Heart right ventricle (tissue), 16 donors: Measurements from ENCODE around the gene ARSJ. TPM values are rescaled to one million over a fixed set of nuclear protein-coding genes. Genes with fewer than 3 reads are reported as not detected.
A peak's percentile ranks its signal among the peaks of the same experiment; 100 is the strongest.

Source experiments
- ATAC-seq, 8 donors: fragments of 200-7000 bp; cut with Tn5 transposase; one replicate each; pipeline ENCODE4 v1.9.1; 2020; ENCODE audit warnings: mild to moderate bottlenecking in 8 of 8, moderate library complexity in 8 of 8, moderate number of reproducible peaks in 1 of 8
- DNase-seq, 2 donors: peaks; one replicate each; pipeline ENCODE4 v3.0.0-alpha.2; 2020
- H3K27ac ChIP-seq, 10 donors: fragments of 200-600 bp; sonication (generic) in 2 of 10; one replicate each; pipeline versions ENCODE4 v1.5.0 to v1.8.0; 2020 to 2022; ENCODE audit warnings: mild to moderate bottlenecking in 3 of 10
- H3K27me3 ChIP-seq, 7 donors: fragments of 200-600 bp; one replicate each; pipeline ENCODE4 v1.8.0; 2021 to 2022; ENCODE audit warnings: mild to moderate bottlenecking in 2 of 7
- H3K36me3 ChIP-seq, 9 donors: fragments of 200-600 bp; sonication (generic) in 1 of 9; one replicate each; pipeline versions ENCODE4 v1.5.0 to v1.8.0; 2020 to 2022; ENCODE audit warnings: mild to moderate bottlenecking in 2 of 9
- H3K4me1 ChIP-seq, 9 donors: fragments of 200-600 bp; sonication (generic) in 1 of 9; one replicate each; pipeline versions ENCODE4 v1.5.0 to v1.8.0; 2020 to 2022; ENCODE audit warnings: mild to moderate bottlenecking in 4 of 9
- H3K4me3 ChIP-seq, 10 donors: fragments of 200-600 bp; sonication (generic) in 2 of 10; one replicate each; pipeline versions ENCODE4 v1.5.0 to v1.8.0; 2020 to 2022; ENCODE audit warnings: mild to moderate bottlenecking in 7 of 10, moderate library complexity in 2 of 10
- H3K9me3 ChIP-seq, 11 donors: fragments of 200-600 bp in 10 of 11; sonication (generic) in 2 of 11; one replicate each; pipeline versions ENCODE4 v1.5.0 to v1.8.0; 2013 to 2022; ENCODE audit warnings: mild to moderate bottlenecking in 2 of 11, control low read depth in 1 of 11, moderate library complexity in 1 of 11
- WGBS, 2 donors: extraction: QIAGEN DNeasy Blood & Tissue Kit; methylation state at CpG; one replicate each; pipeline ENCODE4 v1.1.7; 2013; ENCODE audit warnings: inconsistent platforms in 1 of 2; 5-methylcytosine and 5-hydroxymethylcytosine counted together
- intact Hi-C, 10 donors: fragments of 100-400 bp; cut with DNase I; formaldehyde crosslinking; loops; one replicate each; pipeline versions ENCODE4 v1.11.1 to v1.14.2; 2022
- polyA plus RNA-seq, 2 donors: library from polyadenylated mRNA; stranded (reverse); fragments of 200-250 nt; gene quantifications; one replicate each; pipeline ENCODE4 v1.2.3, GENCODE V29; 2013
- total RNA-seq, 10 donors: library from RNA; stranded (reverse); fragmentation: NEBNext Ultra II Directional in 3 of 10; extraction: Animal tissue kit (Norgen Biotek cat#: 25700) in 3 of 10; gene quantifications; one replicate each; pipeline versions ENCODE4 v1.2.1 to v1.2.4, GENCODE V29; 2021 to 2023
- TF ChIP-seq, protein P1 (sequence below), 9 donors: fragments of 200-600 bp; sonication (generic) in 2 of 9; IDR thresholded peaks; one replicate each; pipeline versions ENCODE4 v1.5.0 to v1.8.0; 2021 to 2022; ENCODE audit warnings: antibody characterized with exemption in 9 of 9, mild to moderate bottlenecking in 5 of 9, moderate library complexity in 1 of 9
- donor health status: Arrhythmogenic right ventricular cardiomyopathy.
- donor health status: ischemic (EF 13 %, LVEDD 7.1; RV severe dilation, severe dysfunction).
- donor health status: healthy with polysubstance abuse.
- donor health status: DM: no; HTN: yes; CAD: no.
- donor health status: DM: no; HTN: no; CAD: no.
- donor health status: ischemic (EF 25% LVEDD 6.9; RV normal size, moderate dysfunction).
- donor health status: ischemic (EF 25% LVEDD 5.7; RV mildly dilated, moderate dysfunction).
- donor health status: healthy.
- donor health status: DM: yes; HTN: yes; CAD: no.
- donor health status: Ischemic cardiomyopathy.
- donor health status: ischemic (EF 35%, LVEDD 5.7; RV mildly dilated, moderate dysfunction).
- donor health status: nonischemic (EF 11% LVEDD 7.7; RV severe dilation, severe dysfunction).
- donor health status: DM: yes; HTN: yes; CAD: no.
- donor health status: PGD.
- donor health status: ischemic (EF 29% LVEDD 5.4; RV normal size, mild dysfunction).
- donor health status: nonischemic (EF 23%, LVEDD 6.1; RV moderate dilation, normal function).

Gene ARSJ
- total and polyA plus RNA-seq, 12 donors, result 0.44 to 6.6 (median 1.2) TPM

- Histone ChIP-seq H3K4me3 (no peak overlapping the region), H3K27me3 (no peaks in the 10 kb centered on the region), H3K4me1 (peaks cover 0 to 12% (median 0%) of the 10 kb centered on the region in 9 donors), H3K9me3 (peaks cover 0 to 6% (median 0%) of the 10 kb centered on the region in 11 donors), H3K27ac (no peak overlapping the region), H3K36me3 (no peaks in the 10 kb centered on the region)
- TF ChIP-seq, protein P1, sequence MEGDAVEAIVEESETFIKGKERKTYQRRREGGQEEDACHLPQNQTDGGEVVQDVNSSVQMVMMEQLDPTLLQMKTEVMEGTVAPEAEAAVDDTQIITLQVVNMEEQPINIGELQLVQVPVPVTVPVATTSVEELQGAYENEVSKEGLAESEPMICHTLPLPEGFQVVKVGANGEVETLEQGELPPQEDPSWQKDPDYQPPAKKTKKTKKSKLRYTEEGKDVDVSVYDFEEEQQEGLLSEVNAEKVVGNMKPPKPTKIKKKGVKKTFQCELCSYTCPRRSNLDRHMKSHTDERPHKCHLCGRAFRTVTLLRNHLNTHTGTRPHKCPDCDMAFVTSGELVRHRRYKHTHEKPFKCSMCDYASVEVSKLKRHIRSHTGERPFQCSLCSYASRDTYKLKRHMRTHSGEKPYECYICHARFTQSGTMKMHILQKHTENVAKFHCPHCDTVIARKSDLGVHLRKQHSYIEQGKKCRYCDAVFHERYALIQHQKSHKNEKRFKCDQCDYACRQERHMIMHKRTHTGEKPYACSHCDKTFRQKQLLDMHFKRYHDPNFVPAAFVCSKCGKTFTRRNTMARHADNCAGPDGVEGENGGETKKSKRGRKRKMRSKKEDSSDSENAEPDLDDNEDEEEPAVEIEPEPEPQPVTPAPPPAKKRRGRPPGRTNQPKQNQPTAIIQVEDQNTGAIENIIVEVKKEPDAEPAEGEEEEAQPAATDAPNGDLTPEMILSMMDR (IDR thresholded peaks at IDR 0.05), result no peak
- intact Hi-C loops, result no loop called here
- ATAC-seq (no peak), DNase-seq (no peak)
- WGBS, 2 donors, result 77 to 78% methylated on average over 3 of the region's 3 CpGs
These were observed 16.7 kb downstream of the ARSJ start for GRCh38 chr4:113962719-113963265.

DNA sequence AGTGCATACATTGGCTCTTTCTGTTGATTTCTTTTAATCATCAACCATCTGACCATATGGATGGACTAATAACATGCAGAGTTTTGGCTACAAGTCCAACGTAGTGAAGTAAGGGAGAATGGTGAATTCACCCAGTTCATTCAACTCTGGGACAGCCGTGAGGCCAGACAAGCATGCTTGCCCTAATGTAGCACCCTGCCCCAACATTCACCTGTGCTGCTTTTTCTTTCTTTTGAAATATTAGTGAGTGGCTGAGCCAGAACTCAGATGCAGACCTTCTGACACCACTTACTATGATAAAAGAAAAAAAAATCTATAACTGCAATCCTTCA lies 17.5 kb downstream of the ARSJ start:
- ATAC-seq (no peak), DNase-seq (no peak)
- 67 to 80% methylated on average over 2 of the region's 2 CpGs for WGBS, 2 donors
- Histone ChIP-seq H3K27me3 (no peaks in the 10 kb centered on the region), H3K9me3 (peaks cover 0 to 6% (median 0%) of the 10 kb centered on the region in 11 donors), H3K4me1 (peaks cover 0 to 12% (median 0%) of the 10 kb centered on the region in 9 donors), H3K36me3 (no peaks in the 10 kb centered on the region), H3K27ac (no peak overlapping the region), H3K4me3 (no peak overlapping the region)
- intact Hi-C loops, result no loop called here
- TF ChIP-seq, protein P1 (IDR thresholded peaks at IDR 0.05), result no peak

- no peaks in the 10 kb centered on the region for H3K36me3 ChIP-seq
- DNase-seq (no peak), ATAC-seq (no peak)
- peaks cover 0 to 12% (median 0%) of the 10 kb centered on the region in 9 donors for H3K4me1 ChIP-seq
- no peaks in the 10 kb centered on the region for H3K27me3 ChIP-seq
- no peak overlapping the region for H3K27ac ChIP-seq
- WGBS, 2 donors, result 74 to 84% methylated on average over 3 of the region's 3 CpGs
- TF ChIP-seq, protein P1 (IDR thresholded peaks at IDR 0.05), result no peak
- no peak overlapping the region for H3K4me3 ChIP-seq
- H3K9me3 ChIP-seq, result peaks cover 0 to 6% (median 0%) of the 10 kb centered on the region in 11 donors
- intact Hi-C loops, result no loop called here
These were observed 18.6 kb downstream of the ARSJ start for GRCh38 chr4:113960684-113961321.

DNA sequence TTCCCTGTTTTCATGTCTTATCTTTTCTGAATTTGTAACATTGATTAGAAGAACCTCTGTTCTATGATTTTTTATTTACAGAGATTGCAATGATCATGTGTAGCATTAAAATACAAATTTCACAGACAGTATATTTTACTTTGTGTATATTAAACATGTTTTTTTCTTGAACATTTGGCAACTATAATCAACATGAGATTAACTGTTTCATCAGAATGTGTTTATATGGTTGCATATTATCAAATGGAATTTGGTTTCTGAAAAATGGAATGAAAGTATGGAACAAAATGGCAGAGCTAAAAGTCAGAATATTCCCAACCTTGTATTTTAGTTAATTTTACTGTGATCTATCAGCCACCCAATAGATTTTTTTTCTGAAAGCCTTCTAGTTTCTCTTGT lies 19.9 kb downstream of the ARSJ start:
- peaks cover 0 to 2% (median 0%) of the 10 kb centered on the region in 7 donors for H3K27me3 ChIP-seq
- intact Hi-C loops, result loop anchor here in 5 of 10 donors (10.0 kb wide), 4 partner anchors 115 to 425 kb away; no protein-coding TSS in a partner anchor
- H3K9me3 ChIP-seq, result peaks cover 0 to 6% (median 0%) of the 10 kb centered on the region in 11 donors
- DNase-seq, result no peak
- TF ChIP-seq, protein P1 (IDR thresholded peaks at IDR 0.05), result no peak
- no peak for ATAC-seq
- H3K36me3 ChIP-seq, result no peaks in the 10 kb centered on the region
- peak overlapping the region in 1 of 10 donors; percentile 21 for H3K27ac ChIP-seq
- H3K4me1 ChIP-seq, result peaks cover 0 to 12% (median 0%) of the 10 kb centered on the region in 9 donors
- H3K4me3 ChIP-seq, result no peak overlapping the region
